NCI-H2081 (cell line): ENCODE measurements around the gene USP34.

Source experiments
- DNase-seq, 2 experiments: peaks; one replicate each; lab custom pipeline; 2025; lab: John Stamatoyannopoulos, UW

The USP34 gene

GRCh38 chr2:61368687-61369665, 101.9 kb downstream of the USP34 start:
- no peak for DNase-seq

- DNase-seq: no peak
Measured at GRCh38 chr2:61367177-61367576, 103.7 kb downstream of the USP34 start.

GRCh38 chr2:61363580-61363979, 107.3 kb downstream of the USP34 start:
- no peak for DNase-seq

- no peak for DNase-seq
Measured at GRCh38 chr2:61362873-61363272, 108.0 kb downstream of the USP34 start.

GRCh38 chr2:61361068-61361467, 109.8 kb downstream of the USP34 start:
- DNase-seq: no peak

- DNase-seq: no peak
Measured at GRCh38 chr2:61359058-61359457, 111.8 kb downstream of the USP34 start.

GRCh38 chr2:61357681-61358080, 113.2 kb downstream of the USP34 start:
- DNase-seq: no peak

GRCh38 chr2:61356958-61357350, 113.9 kb downstream of the USP34 start:
- DNase-seq: no peak

GRCh38 chr2:61356261-61356957, 114.5 kb downstream of the USP34 start:
- DNase-seq: no peak

GRCh38 chr2:61354543-61355197, 116.2 kb downstream of the USP34 start:
- no peak for DNase-seq

- DNase-seq: no peak
Measured at GRCh38 chr2:61353909-61354308, 117.0 kb downstream of the USP34 start.

- DNase-seq: no peak
Measured at GRCh38 chr2:61350777-61351176, 120.1 kb downstream of the USP34 start.

GRCh38 chr2:61343141-61343540, 127.7 kb downstream of the USP34 start:
- DNase-seq: no peak

- no peak for DNase-seq
Measured at GRCh38 chr2:61340242-61340641, 130.6 kb downstream of the USP34 start.

- no peak for DNase-seq
Measured at GRCh38 chr2:61338447-61338846, 132.4 kb downstream of the USP34 start.

- no peak for DNase-seq
Measured at GRCh38 chr2:61335187-61335586, 135.7 kb downstream of the USP34 start.

GRCh38 chr2:61334466-61334865, 136.4 kb downstream of the USP34 start:
- no peak for DNase-seq

- no peak for DNase-seq
Measured at GRCh38 chr2:61328707-61329251, 142.1 kb downstream of the USP34 start.

GRCh38 chr2:61327173-61327572, 143.7 kb downstream of the USP34 start:
- no peak for DNase-seq

GRCh38 chr2:61326423-61326822, 144.5 kb downstream of the USP34 start:
- DNase-seq: no peak

GRCh38 chr2:61320181-61320580, 150.7 kb downstream of the USP34 start:
- DNase-seq: no peak

GRCh38 chr2:61318553-61318952, 152.3 kb downstream of the USP34 start:
- DNase-seq: no peak
